ENCODE results near the gene PARD3B. TPM values are rescaled to one million over a fixed set of nuclear protein-coding genes. Genes with fewer than 3 reads are reported as not detected.

Gene PARD3B
- total and polyA plus RNA-seq, 2 donors from 2014 or later, result 5.3 to 29.6 TPM

GRCh38 chr2:204880928-204881327 lies 335.7 kb downstream of the PARD3B start:
- no peak overlapping the region for H3K27ac ChIP-seq (ENCODE audit: low read depth in 2 of 2, low read length in 2 of 2)
- no peaks in the 10 kb centered on the region for H3K9me3 ChIP-seq (ENCODE audit: control insufficient read depth in 2 of 3, insufficient read depth in 1 of 3, low read length in 3 of 3)
- no peak overlapping the region for H3K9ac ChIP-seq (ENCODE audit: low read length in 3 of 3)
- no peak for FAIRE-seq
- H3K27me3 ChIP-seq (ENCODE audit: control insufficient read depth, insufficient read depth, low read length), result no peaks in the 10 kb centered on the region
- H3K4me1 ChIP-seq (ENCODE audit: control insufficient read depth in 2 of 3, insufficient read depth in 2 of 3, low read depth in 1 of 3, low read length in 3 of 3), result peaks cover 0 to 4% (median 0%) of the 10 kb centered on the region in 3 donors
- intact Hi-C loops (cut with DNase I), result no loop called here
- H3K36me3 ChIP-seq (ENCODE audit: control insufficient read depth in 2 of 3, insufficient read depth in 3 of 3, low read length in 3 of 3), result no peaks in the 10 kb centered on the region
- TF ChIP-seq CTCF (IDR thresholded peaks at IDR 0.05; ENCODE audit: borderline replicate concordance, extremely low read depth, insufficient read depth), result no peak
- no peak for DNase-seq
- no peak overlapping the region for H3K4me3 ChIP-seq (ENCODE audit: low read length in 3 of 3)

- Histone ChIP-seq H3K36me3 (ENCODE audit: control insufficient read depth in 2 of 3, insufficient read depth in 3 of 3, low read length in 3 of 3) (no peaks in the 10 kb centered on the region), H3K4me1 (ENCODE audit: control insufficient read depth in 2 of 3, insufficient read depth in 2 of 3, low read depth in 1 of 3, low read length in 3 of 3) (peaks cover 0 to 4% (median 0%) of the 10 kb centered on the region in 3 donors), H3K9me3 (ENCODE audit: control insufficient read depth in 2 of 3, insufficient read depth in 1 of 3, low read length in 3 of 3) (no peaks in the 10 kb centered on the region), H3K9ac (ENCODE audit: low read length in 3 of 3) (no peak overlapping the region), H3K27me3 (ENCODE audit: control insufficient read depth, insufficient read depth, low read length) (no peaks in the 10 kb centered on the region), H3K27ac (ENCODE audit: low read depth in 2 of 2, low read length in 2 of 2) (no peak overlapping the region), H3K4me3 (ENCODE audit: low read length in 3 of 3) (no peak overlapping the region)
- FAIRE-seq (no peak), DNase-seq (no peak)
- TF ChIP-seq CTCF (IDR thresholded peaks at IDR 0.05; ENCODE audit: borderline replicate concordance, extremely low read depth, insufficient read depth), result no peak
- intact Hi-C loops (cut with DNase I), result no loop called here
Measured at GRCh38 chr2:204881655-204882054, 336.4 kb downstream of the PARD3B start.

- DNase-seq (peak in 1 of 5 donors; percentile 21), FAIRE-seq (no peak)
- TF ChIP-seq CTCF (IDR thresholded peaks at IDR 0.05; ENCODE audit: borderline replicate concordance, extremely low read depth, insufficient read depth), result no peak
- no peak overlapping the region for H3K9ac ChIP-seq (ENCODE audit: low read length in 3 of 3)
- no peaks in the 10 kb centered on the region for H3K27me3 ChIP-seq (ENCODE audit: control insufficient read depth, insufficient read depth, low read length)
- intact Hi-C loops (cut with DNase I), result no loop called here
- H3K4me1 ChIP-seq (ENCODE audit: control insufficient read depth in 2 of 3, insufficient read depth in 2 of 3, low read depth in 1 of 3, low read length in 3 of 3), result no peaks in the 10 kb centered on the region
- no peaks in the 10 kb centered on the region for H3K36me3 ChIP-seq (ENCODE audit: control insufficient read depth in 2 of 3, insufficient read depth in 3 of 3, low read length in 3 of 3)
- no peaks in the 10 kb centered on the region for H3K9me3 ChIP-seq (ENCODE audit: control insufficient read depth in 2 of 3, insufficient read depth in 1 of 3, low read length in 3 of 3)
- H3K27ac ChIP-seq (ENCODE audit: low read depth in 2 of 2, low read length in 2 of 2), result no peak overlapping the region
- no peak overlapping the region for H3K4me3 ChIP-seq (ENCODE audit: low read length in 3 of 3)
Measured at GRCh38 chr2:204885747-204886146, 340.5 kb downstream of the PARD3B start.

GRCh38 chr2:204886713-204887112 lies 341.4 kb downstream of the PARD3B start:
- Histone ChIP-seq H3K36me3 (ENCODE audit: control insufficient read depth in 2 of 3, insufficient read depth in 3 of 3, low read length in 3 of 3) (no peaks in the 10 kb centered on the region), H3K4me3 (ENCODE audit: low read length in 3 of 3) (no peak overlapping the region), H3K27me3 (ENCODE audit: control insufficient read depth, insufficient read depth, low read length) (no peaks in the 10 kb centered on the region), H3K9ac (ENCODE audit: low read length in 3 of 3) (no peak overlapping the region), H3K4me1 (ENCODE audit: control insufficient read depth in 2 of 3, insufficient read depth in 2 of 3, low read depth in 1 of 3, low read length in 3 of 3) (no peaks in the 10 kb centered on the region), H3K9me3 (ENCODE audit: control insufficient read depth in 2 of 3, insufficient read depth in 1 of 3, low read length in 3 of 3) (no peaks in the 10 kb centered on the region), H3K27ac (ENCODE audit: low read depth in 2 of 2, low read length in 2 of 2) (no peak overlapping the region)
- no peak for DNase-seq
- intact Hi-C loops (cut with DNase I), result no loop called here
- no peak for TF ChIP-seq CTCF (IDR thresholded peaks at IDR 0.05; ENCODE audit: borderline replicate concordance, extremely low read depth, insufficient read depth)
- FAIRE-seq, result no peak
